NCI-H1092 treated with DMSO at 0.1 percent for 48 hours (cell line): ENCODE measurements around the gene TGFB3.
"Not testable (repeated sequence)": the region's sequence is repeated elsewhere in the genome, so short reads cannot be mapped to it uniquely, and the experiment has no call there.

Experiments used
- DNase-seq: peaks from one replicate; lab custom pipeline; 2025; lab: John Stamatoyannopoulos, UW

The TGFB3 gene

GRCh38 chr14:75981426-75982265 is at the start of gene TGFB3:
TGFB3 (minus strand) TSS chr14:75981995; CDS start chr14:75980893, 1,102 bp downstream.
- peak; percentile 63 for DNase-seq

GRCh38 chr14:76024211-76024907 is 42.6 kb upstream of the TGFB3 start:
- no peak for DNase-seq

- DNase-seq, result no peak
These were observed 42.0 kb upstream of the TGFB3 start for GRCh38 chr14:76023757-76024156.

- no peak for DNase-seq
These were observed 41.2 kb upstream of the TGFB3 start for GRCh38 chr14:76022991-76023390.

- DNase-seq, result no peak
These were observed 37.9 kb upstream of the TGFB3 start for GRCh38 chr14:76019676-76020075.

GRCh38 chr14:76015668-76016067 is 33.9 kb upstream of the TGFB3 start:
- no peak for DNase-seq

GRCh38 chr14:76015191-76015590 is 33.4 kb upstream of the TGFB3 start:
- no peak for DNase-seq

GRCh38 chr14:76012354-76012753 is 30.6 kb upstream of the TGFB3 start:
- no peak for DNase-seq

- DNase-seq, result no peak
These were observed 30.1 kb upstream of the TGFB3 start for GRCh38 chr14:76011930-76012329.

- DNase-seq, result not testable (repeated sequence)
These were observed 27.8 kb upstream of the TGFB3 start for GRCh38 chr14:76009627-76010026.

- no peak for DNase-seq
These were observed 26.1 kb upstream of the TGFB3 start for GRCh38 chr14:76007852-76008251.

- DNase-seq, result no peak
These were observed 25.6 kb upstream of the TGFB3 start for GRCh38 chr14:76007379-76007778.

GRCh38 chr14:76006253-76006652 is 24.5 kb upstream of the TGFB3 start:
- no peak for DNase-seq

GRCh38 chr14:76002383-76002782 is 20.6 kb upstream of the TGFB3 start:
- no peak for DNase-seq

GRCh38 chr14:75999511-76000190 is 17.9 kb upstream of the TGFB3 start:
- no peak for DNase-seq

- no peak for DNase-seq
These were observed 14.7 kb upstream of the TGFB3 start for GRCh38 chr14:75996488-75996887.

GRCh38 chr14:75995372-75996041 is 13.7 kb upstream of the TGFB3 start:
- DNase-seq, result no peak

- DNase-seq, result no peak
These were observed 11.8 kb upstream of the TGFB3 start for GRCh38 chr14:75993567-75994041.

- DNase-seq, result no peak
These were observed 10.0 kb upstream of the TGFB3 start for GRCh38 chr14:75991753-75992152.

GRCh38 chr14:75990297-75990696 is 8.5 kb upstream of the TGFB3 start:
- DNase-seq, result no peak

- no peak for DNase-seq
These were observed 7.3 kb upstream of the TGFB3 start for GRCh38 chr14:75989134-75989533.
